BLaER1 treated with 17β-estradiol and CSF1 and Interleukin-3, amounts not matched to agents 10 nM and 100 nM (cell line): Measurements from ENCODE around the gene OVCH2.

Source experiments
- H3K27ac ChIP-seq, 11 experiments: shearing (Covaris generic); formaldehyde crosslinking; 2 replicates each; pipeline ENCODE4 v1.8.1; 2022
- H3K27me3 ChIP-seq, 11 experiments: shearing (Covaris generic); formaldehyde crosslinking; 2 replicates each; pipeline ENCODE4 v1.8.1; 2022
- H3K36me3 ChIP-seq, 11 experiments: shearing (Covaris generic); formaldehyde crosslinking; 2 replicates each; pipeline ENCODE4 v1.8.1; 2022
- H3K4me1 ChIP-seq, 10 experiments: shearing (Covaris generic); formaldehyde crosslinking; 2 replicates each; pipeline ENCODE4 v1.8.1; 2022
- H3K4me2 ChIP-seq, 11 experiments: shearing (Covaris generic); formaldehyde crosslinking; 2 replicates each; pipeline ENCODE4 v1.8.1; 2022
- H3K4me3 ChIP-seq, 10 experiments: shearing (Covaris generic); formaldehyde crosslinking; 2 replicates each; pipeline ENCODE4 v1.8.1; 2022
- H3K9ac ChIP-seq, 11 experiments: shearing (Covaris generic); formaldehyde crosslinking; 2 replicates each; pipeline ENCODE4 v1.8.1; 2022
- H3K9me3 ChIP-seq, 11 experiments: shearing (Covaris generic); formaldehyde crosslinking; replicated peaks in 1 of 11; 2 replicates each; pipeline ENCODE4 v1.8.1; 2022
- H4K20me1 ChIP-seq, 11 experiments: shearing (Covaris generic); formaldehyde crosslinking; 2 replicates each; pipeline ENCODE4 v1.8.1; 2022
- Cebpa-rat ChIP-seq, 11 experiments: shearing (Covaris generic); IDR thresholded peaks; 2 replicates each; pipeline ENCODE4 v1.8.1; 2022

Gene OVCH2

GRCh38 chr11:7639643-7640025 is 66.6 kb downstream of the OVCH2 start:
- Histone ChIP-seq H3K36me3 (peaks cover 6 to 95% (median 20%) of the 10 kb centered on the region in 11 experiments; a peak in 18 of 22 replicates), H3K4me2 (peak overlapping the region in 2 of 11 experiments; percentile 8 to 32; a peak in 1 of 22 replicates), H3K4me3 (no peak overlapping the region), H3K9me3 (no peaks in the 10 kb centered on the region), H3K27ac (no peak overlapping the region), H3K4me1 (peaks cover 0 to 23% (median 0%) of the 10 kb centered on the region in 10 experiments; a peak in 6 of 20 replicates), H3K27me3 (no peaks in the 10 kb centered on the region), H4K20me1 (no peaks in the 10 kb centered on the region; a peak in 1 of 22 replicates), H3K9ac (no peak overlapping the region)
- no peak for TF ChIP-seq Cebpa-rat (IDR thresholded peaks at IDR 0.05)
